Measurements from ENCODE around the gene ABCA5. TPM values are rescaled to one million over a fixed set of nuclear protein-coding genes. Genes with fewer than 3 reads are reported as not detected.

ABCA5 gene
- total and polyA plus RNA-seq, 2 of the 13 experiments (the other 11 are each of a cell fraction or from before 2014, with no cell fraction given): 9.7 to 10.1 TPM

- TF ChIP-seq ZBTB37 (CRISPR knock-in tag; IDR thresholded peaks at IDR 0.05) (no peak), HCFC1 (IDR thresholded peaks at IDR 0.05; ENCODE audit: low read depth, low read length) (peak; percentile 20; the same call in 1 of the 2 replicates), RARG (CRISPR knock-in tag; IDR thresholded peaks at IDR 0.05; ENCODE audit: low read depth) (0 out of 2 replicates have a peak, but pooled peaks have one; percentile 36), ZNF746 (CRISPR knock-in tag; IDR thresholded peaks at IDR 0.05) (peak; percentile 39; the same call in 1 of the 2 replicates), FOXP4 (CRISPR knock-in tag; IDR thresholded peaks at IDR 0.05) (peak; percentile 41; the same call in 1 of the 2 replicates), ZNF782 (CRISPR knock-in tag; IDR thresholded peaks at IDR 0.05; ENCODE audit: borderline replicate concordance) (peak; percentile 82; the same call in 1 of the 2 replicates), RCOR2 (CRISPR knock-in tag; IDR thresholded peaks at IDR 0.05) (no peak), MYC (CRISPR knock-in tag; IDR thresholded peaks at IDR 0.05; ENCODE audit: borderline replicate concordance) (peak; percentile 85), HNF4A (CRISPR knock-in tag; IDR thresholded peaks at IDR 0.05) (no peak), ZNF431 (CRISPR knock-in tag; IDR thresholded peaks at IDR 0.05; ENCODE audit: borderline replicate concordance, low read depth) (peak; percentile 27; the same call in 1 of the 2 replicates), ZNF788 (CRISPR knock-in tag; IDR thresholded peaks at IDR 0.05; ENCODE audit: borderline replicate concordance) (peak; percentile 46; the same call in 1 of the 2 replicates), FOXC1 (CRISPR knock-in tag; IDR thresholded peaks at IDR 0.05; ENCODE audit: borderline replicate concordance) (peak; percentile 90), ZNF564 (CRISPR knock-in tag; IDR thresholded peaks at IDR 0.05) (peak; percentile 91), ZNF350 (CRISPR knock-in tag; IDR thresholded peaks at IDR 0.05; ENCODE audit: borderline replicate concordance, low read depth) (peak; percentile 50; the same call in 1 of the 2 replicates), CENPT (CRISPR knock-in tag; IDR thresholded peaks at IDR 0.05; ENCODE audit: low read depth) (0 out of 2 replicates have a peak, but pooled peaks have one; percentile 26), PAWR (CRISPR knock-in tag; IDR thresholded peaks at IDR 0.05; ENCODE audit: borderline replicate concordance) (no peak)
- TF ChIP-seq, protein P1, sequence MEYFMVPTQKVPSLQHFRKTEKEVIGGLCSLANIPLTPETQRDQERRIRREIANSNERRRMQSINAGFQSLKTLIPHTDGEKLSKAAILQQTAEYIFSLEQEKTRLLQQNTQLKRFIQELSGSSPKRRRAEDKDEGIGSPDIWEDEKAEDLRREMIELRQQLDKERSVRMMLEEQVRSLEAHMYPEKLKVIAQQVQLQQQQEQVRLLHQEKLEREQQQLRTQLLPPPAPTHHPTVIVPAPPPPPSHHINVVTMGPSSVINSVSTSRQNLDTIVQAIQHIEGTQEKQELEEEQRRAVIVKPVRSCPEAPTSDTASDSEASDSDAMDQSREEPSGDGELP (IDR thresholded peaks at IDR 0.05; ENCODE audit: borderline replicate concordance, low read depth): peak; percentile 93
- TF ChIP-seq, protein P2, sequence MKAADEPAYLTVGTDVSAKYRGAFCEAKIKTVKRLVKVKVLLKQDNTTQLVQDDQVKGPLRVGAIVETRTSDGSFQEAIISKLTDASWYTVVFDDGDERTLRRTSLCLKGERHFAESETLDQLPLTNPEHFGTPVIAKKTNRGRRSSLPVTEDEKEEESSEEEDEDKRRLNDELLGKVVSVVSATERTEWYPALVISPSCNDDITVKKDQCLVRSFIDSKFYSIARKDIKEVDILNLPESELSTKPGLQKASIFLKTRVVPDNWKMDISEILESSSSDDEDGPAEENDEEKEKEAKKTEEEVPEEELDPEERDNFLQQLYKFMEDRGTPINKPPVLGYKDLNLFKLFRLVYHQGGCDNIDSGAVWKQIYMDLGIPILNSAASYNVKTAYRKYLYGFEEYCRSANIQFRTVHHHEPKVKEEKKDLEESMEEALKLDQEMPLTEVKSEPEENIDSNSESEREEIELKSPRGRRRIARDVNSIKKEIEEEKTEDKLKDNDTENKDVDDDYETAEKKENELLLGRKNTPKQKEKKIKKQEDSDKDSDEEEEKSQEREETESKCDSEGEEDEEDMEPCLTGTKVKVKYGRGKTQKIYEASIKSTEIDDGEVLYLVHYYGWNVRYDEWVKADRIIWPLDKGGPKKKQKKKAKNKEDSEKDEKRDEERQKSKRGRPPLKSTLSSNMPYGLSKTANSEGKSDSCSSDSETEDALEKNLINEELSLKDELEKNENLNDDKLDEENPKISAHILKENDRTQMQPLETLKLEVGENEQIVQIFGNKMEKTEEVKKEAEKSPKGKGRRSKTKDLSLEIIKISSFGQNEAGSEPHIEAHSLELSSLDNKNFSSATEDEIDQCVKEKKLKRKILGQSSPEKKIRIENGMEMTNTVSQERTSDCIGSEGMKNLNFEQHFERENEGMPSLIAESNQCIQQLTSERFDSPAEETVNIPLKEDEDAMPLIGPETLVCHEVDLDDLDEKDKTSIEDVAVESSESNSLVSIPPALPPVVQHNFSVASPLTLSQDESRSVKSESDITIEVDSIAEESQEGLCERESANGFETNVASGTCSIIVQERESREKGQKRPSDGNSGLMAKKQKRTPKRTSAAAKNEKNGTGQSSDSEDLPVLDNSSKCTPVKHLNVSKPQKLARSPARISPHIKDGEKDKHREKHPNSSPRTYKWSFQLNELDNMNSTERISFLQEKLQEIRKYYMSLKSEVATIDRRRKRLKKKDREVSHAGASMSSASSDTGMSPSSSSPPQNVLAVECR (CRISPR knock-in tag; IDR thresholded peaks at IDR 0.05; ENCODE audit: borderline replicate concordance): peak; percentile 94; the same call in 1 of the 2 replicates
- TF ChIP-seq, protein P3, sequence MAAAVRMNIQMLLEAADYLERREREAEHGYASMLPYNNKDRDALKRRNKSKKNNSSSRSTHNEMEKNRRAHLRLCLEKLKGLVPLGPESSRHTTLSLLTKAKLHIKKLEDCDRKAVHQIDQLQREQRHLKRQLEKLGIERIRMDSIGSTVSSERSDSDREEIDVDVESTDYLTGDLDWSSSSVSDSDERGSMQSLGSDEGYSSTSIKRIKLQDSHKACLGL (CRISPR knock-in tag; IDR thresholded peaks at IDR 0.05): peak; percentile 50; the same call in 1 of the 2 replicates
Measured at GRCh38 chr17:69327060-69327831, at the start of gene ABCA5 (continued).
